Measurements from ENCODE around the gene BCL2L14.

GRCh38 chr12:12086362-12086761, 15.6 kb downstream of the BCL2L14 start:
- TF ChIP-seq HOXA7 (CRISPR knock-in tag; IDR thresholded peaks at IDR 0.05; ENCODE audit: borderline replicate concordance) (no peak), CTCF (tag by site-specific recombination; IDR thresholded peaks at IDR 0.05) (no peak), REST (tag by site-specific recombination; IDR thresholded peaks at IDR 0.05) (no peak), ZNF133 (tag by site-specific recombination; IDR thresholded peaks at IDR 0.05) (no peak), ZNF24 (tag by site-specific recombination; IDR thresholded peaks at IDR 0.05) (no peak), PRDM4 (tag by site-specific recombination; IDR thresholded peaks at IDR 0.05) (no peak), ZNF555 (tag by site-specific recombination; conservative IDR thresholded peaks at IDR 0.05) (no peak), ZNF280D (tag by site-specific recombination; IDR thresholded peaks at IDR 0.05) (no peak), ZNF660 (tag by site-specific recombination; IDR thresholded peaks at IDR 0.05) (no peak), PBX3 (CRISPR knock-in tag; IDR thresholded peaks at IDR 0.05) (no peak), ZNF404 (tag by site-specific recombination; IDR thresholded peaks at IDR 0.05) (no peak), ZFP41 (tag by site-specific recombination; IDR thresholded peaks at IDR 0.05; ENCODE audit: borderline replicate concordance) (no peak), ZNF155 (tag by site-specific recombination; IDR thresholded peaks at IDR 0.05) (no peak), ZNF184 (tag by site-specific recombination; IDR thresholded peaks at IDR 0.05) (no peak)
